Chondrocyte (in vitro differentiated cells): ENCODE data around the gene HAL. TPM values are rescaled to one million over a fixed set of nuclear protein-coding genes. Genes with fewer than 3 reads are reported as not detected.

Experiments
- DNase-seq: peaks from one replicate; pipeline ENCODE4 v3.0.0; 2021; ENCODE audit warnings: mixed read lengths, low spot score
- H3K27ac Mint-ChIP-seq: one replicate; pipeline ENCODE4 v1.8.0; 2021; ENCODE audit warnings: mild to moderate bottlenecking, moderate library complexity, mixed read lengths; ENCODE audit not compliant: unreplicated experiment
- H3K27me3 Mint-ChIP-seq: 2 replicates; pipeline ENCODE4 v1.8.0; 2021; ENCODE audit warnings: low read depth, mixed read lengths
- H3K36me3 Mint-ChIP-seq: 2 replicates; pipeline ENCODE4 v1.8.0; 2021; ENCODE audit warnings: low read depth, mixed read lengths
- H3K4me1 Mint-ChIP-seq: 2 replicates; pipeline ENCODE4 v1.8.0; 2021; ENCODE audit warnings: low read depth, mild to moderate bottlenecking, mixed read lengths
- H3K4me3 Mint-ChIP-seq: one replicate; pipeline ENCODE4 v1.8.0; 2021; ENCODE audit warnings: mild to moderate bottlenecking, moderate library complexity, mixed read lengths; ENCODE audit not compliant: unreplicated experiment
- H3K9me3 Mint-ChIP-seq: 2 replicates; pipeline ENCODE4 v1.8.0; 2021; ENCODE audit warnings: low read depth, mixed read lengths
- total RNA-seq: library from RNA; stranded (reverse); gene quantifications from 3 replicates; pipeline ENCODE4 v1.2.1, GENCODE V29; 2021
- TF ChIP-seq, protein P1 (sequence below): fragments of 200-600 bp; sonication (generic); IDR thresholded peaks from 2 replicates; pipeline ENCODE4 v1.5.0; 2021; ENCODE audit warnings: antibody characterized with exemption, mild to moderate bottlenecking, moderate library complexity

HAL gene
- total RNA-seq, 1 donor from 2014 or later, result 0.10 TPM

DNA sequence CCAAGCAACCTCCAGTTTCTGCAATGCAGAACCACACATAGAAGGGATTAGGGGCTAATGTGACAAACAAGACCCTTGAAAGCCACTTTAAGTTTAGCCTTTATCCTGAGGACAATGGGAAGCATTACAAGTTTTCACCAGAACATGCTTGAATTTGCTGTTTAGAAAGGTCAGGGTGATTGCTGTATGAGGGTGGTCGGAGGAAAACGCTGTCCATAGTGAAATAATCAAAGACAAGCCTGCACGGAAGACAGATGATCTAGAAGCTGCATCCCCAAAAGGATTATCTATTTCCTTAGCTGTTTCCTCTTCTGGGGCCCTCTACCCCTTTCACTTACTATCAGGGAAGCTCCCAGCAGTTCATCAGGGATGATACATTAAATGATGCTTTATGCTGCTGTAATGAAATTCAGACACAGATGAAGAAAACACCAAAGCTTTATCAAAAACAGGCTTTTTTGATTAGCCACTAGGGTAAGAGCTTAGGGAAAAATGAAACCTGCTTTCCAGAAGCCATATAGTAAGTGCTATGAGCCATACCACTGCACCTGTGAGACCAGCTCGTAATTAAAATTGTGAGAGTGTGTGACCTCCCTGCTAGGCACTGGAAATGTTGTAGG lies 6.5 kb downstream of the HAL start:
- H3K4me3 Mint-ChIP-seq, result no peak overlapping the region
- no peak for DNase-seq
- H3K4me1 Mint-ChIP-seq, result no peaks in the 10 kb centered on the region
- TF ChIP-seq, protein P1, sequence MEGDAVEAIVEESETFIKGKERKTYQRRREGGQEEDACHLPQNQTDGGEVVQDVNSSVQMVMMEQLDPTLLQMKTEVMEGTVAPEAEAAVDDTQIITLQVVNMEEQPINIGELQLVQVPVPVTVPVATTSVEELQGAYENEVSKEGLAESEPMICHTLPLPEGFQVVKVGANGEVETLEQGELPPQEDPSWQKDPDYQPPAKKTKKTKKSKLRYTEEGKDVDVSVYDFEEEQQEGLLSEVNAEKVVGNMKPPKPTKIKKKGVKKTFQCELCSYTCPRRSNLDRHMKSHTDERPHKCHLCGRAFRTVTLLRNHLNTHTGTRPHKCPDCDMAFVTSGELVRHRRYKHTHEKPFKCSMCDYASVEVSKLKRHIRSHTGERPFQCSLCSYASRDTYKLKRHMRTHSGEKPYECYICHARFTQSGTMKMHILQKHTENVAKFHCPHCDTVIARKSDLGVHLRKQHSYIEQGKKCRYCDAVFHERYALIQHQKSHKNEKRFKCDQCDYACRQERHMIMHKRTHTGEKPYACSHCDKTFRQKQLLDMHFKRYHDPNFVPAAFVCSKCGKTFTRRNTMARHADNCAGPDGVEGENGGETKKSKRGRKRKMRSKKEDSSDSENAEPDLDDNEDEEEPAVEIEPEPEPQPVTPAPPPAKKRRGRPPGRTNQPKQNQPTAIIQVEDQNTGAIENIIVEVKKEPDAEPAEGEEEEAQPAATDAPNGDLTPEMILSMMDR, result no peak
- peaks cover 1% of the 10 kb centered on the region for H3K27me3 Mint-ChIP-seq
- H3K36me3 Mint-ChIP-seq, result peaks cover 10% of the 10 kb centered on the region
- no peaks in the 10 kb centered on the region for H3K9me3 Mint-ChIP-seq
- no peak overlapping the region for H3K27ac Mint-ChIP-seq

DNA sequence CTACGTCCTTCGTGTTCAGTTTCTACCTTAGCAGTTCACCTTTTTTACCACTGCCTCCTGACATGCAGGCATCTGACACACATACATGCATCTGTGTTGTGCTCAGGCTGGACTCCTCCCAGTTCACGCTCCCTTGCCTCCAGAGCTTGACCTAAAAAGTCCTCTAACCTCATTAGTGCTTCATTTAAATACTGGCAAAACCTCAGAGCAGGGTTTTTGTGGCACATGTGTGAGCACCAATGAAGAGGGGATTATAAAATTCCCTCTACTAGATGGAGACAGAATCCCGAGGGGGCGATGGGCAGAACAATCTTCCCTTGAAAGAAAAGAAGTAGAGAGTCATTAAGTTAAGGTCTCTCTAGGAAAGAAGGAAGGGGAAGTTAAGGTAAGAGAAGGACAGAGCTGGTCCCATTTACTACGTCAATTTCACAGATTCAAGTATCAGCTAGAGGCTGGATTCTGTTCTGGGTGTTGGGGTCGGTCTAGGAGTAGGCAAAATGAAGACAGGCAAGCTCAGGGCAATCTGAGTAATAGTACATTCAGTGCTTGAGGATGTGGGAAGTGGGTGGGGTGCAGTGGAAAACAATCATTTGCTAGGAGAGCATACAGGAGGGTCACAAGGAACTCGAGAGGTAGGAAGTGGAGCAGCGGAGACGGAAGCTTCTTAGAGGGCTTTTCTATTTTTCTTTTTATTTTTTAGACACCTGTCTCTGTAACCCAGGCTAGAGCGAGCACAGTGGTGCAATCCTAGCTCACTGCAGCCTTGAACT lies 7.5 kb downstream of the HAL start:
- H3K36me3 Mint-ChIP-seq, result peaks cover 10% of the 10 kb centered on the region
- H3K27ac Mint-ChIP-seq, result no peak overlapping the region
- H3K4me1 Mint-ChIP-seq, result no peaks in the 10 kb centered on the region
- DNase-seq, result no peak
- H3K27me3 Mint-ChIP-seq, result peaks cover 1% of the 10 kb centered on the region
- H3K9me3 Mint-ChIP-seq, result no peaks in the 10 kb centered on the region
- H3K4me3 Mint-ChIP-seq, result no peak overlapping the region
- TF ChIP-seq, protein P1, result no peak

DNA sequence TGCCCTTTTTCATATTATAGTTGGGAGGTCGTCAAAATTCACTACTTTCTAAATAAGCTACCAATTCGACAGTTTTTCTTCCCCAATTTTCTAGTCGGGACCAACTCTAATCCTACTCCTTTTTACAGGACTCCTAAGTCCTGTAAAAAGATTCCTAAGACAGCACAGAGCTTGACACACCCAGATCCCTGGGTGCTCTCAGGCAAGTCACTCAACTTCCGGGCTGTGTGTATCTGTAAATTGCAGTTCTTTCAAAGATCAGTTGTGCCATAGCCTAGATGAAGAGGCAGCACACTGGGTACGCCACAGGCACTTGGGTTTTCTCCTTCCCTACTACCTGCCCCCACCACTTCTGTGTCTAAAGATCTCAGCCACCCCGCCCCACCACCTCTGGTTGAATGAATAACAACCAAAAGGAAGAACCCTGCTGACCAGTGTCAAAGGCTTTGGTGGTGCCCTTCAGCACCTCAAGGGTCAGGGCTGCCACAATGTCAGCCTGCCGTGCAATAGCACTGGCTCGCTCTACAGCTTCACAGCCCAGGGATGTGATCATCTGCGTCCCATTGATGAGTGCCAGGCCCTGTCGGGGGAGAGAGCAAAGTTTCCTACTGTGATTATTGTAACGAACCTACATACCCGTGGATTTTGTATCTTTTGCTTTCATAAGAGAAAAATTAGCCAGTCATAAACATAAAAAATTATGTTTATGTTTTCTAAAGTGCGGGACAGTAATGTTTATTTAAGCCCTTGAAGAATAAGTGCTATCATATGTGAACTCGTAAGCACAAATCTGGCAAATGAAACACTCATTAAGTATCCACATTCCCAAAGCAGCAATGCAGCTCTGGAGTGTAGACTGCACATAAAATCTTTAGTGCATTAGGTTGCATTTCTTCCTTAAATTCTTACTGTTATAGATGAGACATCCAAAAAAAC lies 9.2 kb downstream of the HAL start:
- Mint-ChIP-seq H3K27me3 (peaks cover 1% of the 10 kb centered on the region), H3K4me3 (no peak overlapping the region), H3K4me1 (no peaks in the 10 kb centered on the region), H3K27ac (no peak overlapping the region), H3K9me3 (no peaks in the 10 kb centered on the region), H3K36me3 (peaks cover 6% of the 10 kb centered on the region)
- no peak for DNase-seq
- TF ChIP-seq, protein P1, result no peak

DNA sequence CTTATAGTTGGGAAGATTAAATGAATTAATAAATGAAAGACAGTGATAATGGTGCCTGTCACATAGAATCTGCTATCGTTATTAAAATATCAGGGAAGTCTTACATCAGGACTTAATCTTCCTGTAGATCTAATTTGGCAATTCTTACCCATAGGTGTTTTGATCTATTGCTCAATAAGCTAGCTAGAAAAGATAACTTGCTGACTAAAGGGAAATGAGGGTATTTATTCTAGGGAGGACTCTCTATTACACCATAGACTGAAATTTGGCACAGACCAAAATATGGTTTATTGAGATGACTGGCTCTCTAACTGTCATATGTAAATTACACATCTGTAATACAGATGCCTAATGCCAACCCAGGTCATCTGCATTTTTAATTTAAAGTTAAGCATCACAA lies 11.5 kb downstream of the HAL start:
- Mint-ChIP-seq H3K27ac (no peak overlapping the region), H3K27me3 (peaks cover 1% of the 10 kb centered on the region), H3K9me3 (no peaks in the 10 kb centered on the region), H3K4me1 (no peaks in the 10 kb centered on the region), H3K36me3 (peaks cover 6% of the 10 kb centered on the region), H3K4me3 (no peak overlapping the region)
- TF ChIP-seq, protein P1, result no peak
- DNase-seq, result no peak

DNA sequence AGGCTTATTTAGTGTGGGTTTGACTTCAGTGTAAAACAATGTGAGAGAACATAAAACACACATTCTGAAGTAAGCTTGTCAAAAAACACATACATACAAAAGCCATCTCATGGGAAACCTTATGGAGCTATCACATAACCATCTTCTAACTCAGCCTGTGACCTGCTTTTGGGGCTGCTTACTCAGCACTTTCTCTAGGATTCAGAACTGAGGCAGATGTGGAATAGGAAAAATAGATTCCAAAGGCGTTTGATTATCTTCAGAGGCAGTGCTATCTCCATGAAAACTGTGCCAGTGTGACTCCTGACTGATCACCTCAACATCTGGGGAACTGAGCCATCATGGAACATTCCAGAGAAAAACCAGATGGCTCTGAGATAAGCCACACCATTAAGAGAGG lies 13.5 kb downstream of the HAL start:
- Mint-ChIP-seq H3K36me3 (peaks cover 2% of the 10 kb centered on the region), H3K27me3 (no peaks in the 10 kb centered on the region), H3K27ac (no peak overlapping the region), H3K4me3 (no peak overlapping the region), H3K9me3 (no peaks in the 10 kb centered on the region), H3K4me1 (no peaks in the 10 kb centered on the region)
- TF ChIP-seq, protein P1, result no peak
- DNase-seq, result no peak
